Small intestine (tissue), 7 donors: ENCODE data around the gene LIMS3. TPM values are rescaled to one million over a fixed set of nuclear protein-coding genes. Genes with fewer than 3 reads are reported as not detected.
A peak's percentile ranks its signal among the peaks of the same experiment; 100 is the strongest.
"Not testable (repeated sequence)": the region's sequence is repeated elsewhere in the genome, so short reads cannot be mapped to it uniquely, and the experiment has no call there.

Experiments used
- DNase-seq, 2 donors: peaks; one replicate each; pipeline versions ENCODE4 v3.0.0 to v3.0.0-alpha.2; 2013
- FAIRE-seq: peaks from 2 replicates; lab custom pipeline; 2012; peaks lifted over from hg19 to GRCh38; lab: Jason Lieb, UNC
- H3K27ac ChIP-seq, 3 donors: one replicate each; pipeline ENCODE4 v1.5.1; 2013; ENCODE audit warnings: low read length in 2 of 3, mild to moderate bottlenecking in 2 of 3, control low read depth in 1 of 3, inconsistent platforms in 1 of 3, low read depth in 1 of 3, moderate library complexity in 1 of 3
- H3K27me3 ChIP-seq, 3 donors: one replicate each; pipeline ENCODE4 v1.6.1; 2013; ENCODE audit warnings: low read length in 3 of 3, inconsistent platforms in 1 of 3; ENCODE audit not compliant: control insufficient read depth in 3 of 3, insufficient read depth in 3 of 3
- H3K36me3 ChIP-seq, 3 donors: one replicate each; pipeline ENCODE4 v1.6.1; 2013; ENCODE audit warnings: low read length in 3 of 3, inconsistent platforms in 1 of 3, low read depth in 1 of 3, mild to moderate bottlenecking in 1 of 3, moderate library complexity in 1 of 3; ENCODE audit not compliant: control insufficient read depth in 3 of 3, insufficient read depth in 2 of 3
- H3K4me1 ChIP-seq, 3 donors: one replicate each; pipeline ENCODE4 v1.6.1; 2013; ENCODE audit warnings: low read length in 2 of 3, inconsistent platforms in 1 of 3, low read depth in 1 of 3, mild to moderate bottlenecking in 1 of 3, moderate library complexity in 1 of 3; ENCODE audit not compliant: control insufficient read depth in 3 of 3, insufficient read depth in 2 of 3
- H3K4me3 ChIP-seq, 3 donors: one replicate each; pipeline ENCODE4 v1.5.1; 2013; ENCODE audit warnings: low read length in 3 of 3, control low read depth in 1 of 3, inconsistent platforms in 1 of 3, low read depth in 1 of 3, mild to moderate bottlenecking in 1 of 3, moderate library complexity in 1 of 3
- H3K9me3 ChIP-seq, 2 donors: one replicate each; pipeline ENCODE4 v1.6.1; 2013; ENCODE audit warnings: low read depth in 1 of 2, low read length in 1 of 2; ENCODE audit not compliant: control insufficient read depth in 2 of 2, insufficient read depth in 1 of 2
- WGBS, 3 donors: extraction: QIAGEN DNeasy Blood & Tissue Kit; methylation state at CpG; one replicate each; pipeline ENCODE4 v1.1.7; 2013; 5-methylcytosine and 5-hydroxymethylcytosine counted together
- polyA plus RNA-seq, 4 donors: library from polyadenylated mRNA; stranded (reverse) in 3 of 4; unstranded in 1 of 4; fragments of 200-250 nt in 3 of 4; fragments of 120-200 nt in 1 of 4; gene quantifications; one replicate each; pipeline versions ENCODE4 v1.2.1 to v1.2.3, GENCODE V29; 2013
- donor health status: healthy with polysubstance abuse.
- donor health status: control.
- donor health status: control.
- donor health status: Bipolar disorder and iron deficiency.
- donor health status: healthy.

Gene LIMS3
- polyA plus RNA-seq, 4 donors: 0.66 to 2.6 TPM; not detected in 2

DNA sequence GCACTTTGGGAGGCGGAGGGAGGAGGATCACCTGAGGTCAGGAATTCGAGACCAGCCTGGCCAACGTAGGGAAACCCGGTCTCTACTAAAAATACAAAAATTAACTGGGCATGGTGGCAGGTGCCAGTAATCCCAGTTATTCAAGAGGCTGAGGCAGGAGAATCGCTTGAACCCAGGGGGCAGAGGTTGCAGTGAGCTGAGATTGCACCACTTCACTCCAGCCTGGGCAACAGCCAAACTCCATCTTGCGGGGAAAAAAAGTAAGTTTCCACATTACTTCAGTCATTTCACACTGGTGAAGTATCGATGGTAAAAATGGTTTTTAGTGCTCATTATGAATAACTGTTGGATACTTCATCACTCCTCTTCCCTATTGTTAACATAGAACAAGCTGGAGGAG, 16.1 kb downstream of the LIMS3 start:
- not testable (repeated sequence) for H3K27ac ChIP-seq, FAIRE-seq, H3K9me3 ChIP-seq, DNase-seq, H3K4me3 ChIP-seq, H3K4me1 ChIP-seq, H3K27me3 ChIP-seq, H3K36me3 ChIP-seq
- WGBS, 3 donors: no CpG with 5 or more reads among the region's 7 CpGs

- not testable (repeated sequence) for H3K4me1 ChIP-seq, DNase-seq, H3K36me3 ChIP-seq, H3K27ac ChIP-seq, FAIRE-seq, H3K27me3 ChIP-seq, H3K4me3 ChIP-seq, H3K9me3 ChIP-seq
- no CpG with 5 or more reads among the region's 5 CpGs for WGBS, 3 donors
These were observed 17.3 kb downstream of the LIMS3 start for GRCh38 chr2:109915830-109916229.

DNA sequence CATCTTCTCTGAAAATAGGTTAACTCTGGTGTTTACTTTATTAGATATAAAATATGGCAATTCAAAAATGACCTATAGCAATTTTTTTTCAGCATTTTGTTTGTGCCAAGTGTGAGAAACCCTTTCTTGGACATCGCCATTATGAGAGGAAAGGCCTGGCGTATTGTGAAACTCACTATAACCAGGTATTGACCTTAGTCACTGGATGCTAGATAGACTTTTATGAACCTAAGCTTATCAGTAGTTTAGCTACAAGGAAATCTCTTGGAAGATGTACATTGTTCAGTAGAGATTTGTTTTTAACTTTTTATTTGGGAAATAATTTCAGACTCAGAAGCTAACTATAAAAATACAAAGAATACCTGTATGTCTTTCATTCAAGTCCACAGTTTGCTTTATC, 21.7 kb downstream of the LIMS3 start:
- H3K27me3 ChIP-seq, DNase-seq, H3K4me1 ChIP-seq, H3K27ac ChIP-seq, FAIRE-seq, H3K4me3 ChIP-seq, H3K36me3 ChIP-seq, H3K9me3 ChIP-seq: not testable (repeated sequence)
- WGBS, 3 donors: no CpG with 5 or more reads among the region's 2 CpGs

DNA sequence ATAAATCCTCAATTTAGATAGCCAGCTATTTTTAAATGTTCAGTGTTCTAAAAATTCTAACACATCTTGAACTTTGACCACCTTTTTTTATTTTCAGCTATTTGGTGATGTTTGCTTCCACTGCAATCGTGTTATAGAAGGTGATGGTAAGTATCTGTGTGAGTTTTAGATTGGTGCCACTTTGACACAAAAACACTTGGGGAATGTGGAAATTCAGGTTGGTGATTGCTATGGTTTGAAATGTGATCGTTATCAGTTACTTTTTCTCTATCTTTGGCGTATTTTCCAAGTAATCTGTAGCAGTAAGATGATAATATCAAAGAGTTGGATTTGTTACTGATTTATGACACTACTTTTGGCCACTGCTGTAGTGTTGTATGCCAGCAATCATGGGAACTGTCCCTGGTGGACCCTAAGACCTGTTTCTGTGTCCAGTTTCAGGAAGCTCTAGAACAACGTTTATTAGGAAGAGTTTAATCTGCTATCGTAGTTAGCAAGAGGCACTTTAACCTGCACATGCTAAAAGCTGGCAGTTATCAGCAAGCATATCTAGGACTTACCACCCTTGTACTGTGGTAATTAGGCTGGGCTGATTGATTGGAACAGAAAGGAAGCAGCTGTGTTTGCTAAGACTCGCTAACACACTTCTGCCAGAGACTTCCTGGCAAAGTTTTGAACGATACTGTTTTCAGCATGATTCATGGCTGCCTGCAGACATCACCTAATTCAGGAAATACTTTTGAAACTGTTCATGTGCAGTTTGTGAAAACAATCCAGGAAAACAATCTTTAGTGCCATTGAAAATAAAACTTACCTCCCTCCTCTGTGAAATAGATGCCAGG, 23.3 kb downstream of the LIMS3 start:
- not testable (repeated sequence) for H3K4me1 ChIP-seq, H3K36me3 ChIP-seq, H3K4me3 ChIP-seq, DNase-seq, H3K27ac ChIP-seq, H3K27me3 ChIP-seq, H3K9me3 ChIP-seq
- FAIRE-seq: peak; percentile 73
- no CpG with 5 or more reads among the region's 7 CpGs for WGBS, 3 donors

GRCh38 chr2:109924481-109924880, 26.0 kb downstream of the LIMS3 start:
- FAIRE-seq, H3K4me1 ChIP-seq, H3K36me3 ChIP-seq, H3K27me3 ChIP-seq, DNase-seq, H3K9me3 ChIP-seq, H3K4me3 ChIP-seq, H3K27ac ChIP-seq: not testable (repeated sequence)
- no CpG with 5 or more reads among the region's 2 CpGs for WGBS, 3 donors

- DNase-seq, H3K27ac ChIP-seq, H3K9me3 ChIP-seq, FAIRE-seq, H3K27me3 ChIP-seq, H3K36me3 ChIP-seq, H3K4me1 ChIP-seq, H3K4me3 ChIP-seq: not testable (repeated sequence)
- no CpG with 5 or more reads among the region's 4 CpGs for WGBS, 3 donors
These were observed 29.3 kb downstream of the LIMS3 start for GRCh38 chr2:109927803-109928202.

DNA sequence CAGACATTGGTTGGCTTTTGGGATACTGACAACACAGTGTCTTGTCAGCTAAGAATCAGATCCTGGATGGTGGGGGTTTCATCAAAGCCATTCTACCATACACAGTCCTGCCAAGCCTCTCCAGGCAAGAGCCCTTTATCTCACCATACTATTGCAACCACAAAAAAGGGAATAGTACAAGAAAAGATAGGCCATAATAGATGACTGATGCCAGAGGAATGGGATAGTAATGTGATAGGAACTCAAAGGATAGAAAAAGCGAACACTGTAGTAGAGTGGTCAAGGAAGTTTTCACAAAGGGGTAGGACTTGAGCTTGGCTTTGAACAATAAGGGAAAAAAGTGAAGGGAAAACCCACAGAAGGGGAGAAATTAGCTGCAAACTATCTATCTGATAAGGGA, 30.7 kb downstream of the LIMS3 start:
- WGBS, 3 donors: no CpG with 5 or more reads among the region's 1 CpG
- not testable (repeated sequence) for H3K9me3 ChIP-seq, H3K36me3 ChIP-seq, H3K27me3 ChIP-seq, FAIRE-seq, DNase-seq, H3K4me1 ChIP-seq, H3K4me3 ChIP-seq, H3K27ac ChIP-seq

- peak; percentile 5 for FAIRE-seq
- DNase-seq, H3K36me3 ChIP-seq, H3K27me3 ChIP-seq, H3K9me3 ChIP-seq, H3K4me1 ChIP-seq, H3K4me3 ChIP-seq, H3K27ac ChIP-seq: not testable (repeated sequence)
- WGBS, 3 donors: no CpG with 5 or more reads among the region's 6 CpGs
These were observed 38.0 kb downstream of the LIMS3 start for GRCh38 chr2:109936534-109936933.

DNA sequence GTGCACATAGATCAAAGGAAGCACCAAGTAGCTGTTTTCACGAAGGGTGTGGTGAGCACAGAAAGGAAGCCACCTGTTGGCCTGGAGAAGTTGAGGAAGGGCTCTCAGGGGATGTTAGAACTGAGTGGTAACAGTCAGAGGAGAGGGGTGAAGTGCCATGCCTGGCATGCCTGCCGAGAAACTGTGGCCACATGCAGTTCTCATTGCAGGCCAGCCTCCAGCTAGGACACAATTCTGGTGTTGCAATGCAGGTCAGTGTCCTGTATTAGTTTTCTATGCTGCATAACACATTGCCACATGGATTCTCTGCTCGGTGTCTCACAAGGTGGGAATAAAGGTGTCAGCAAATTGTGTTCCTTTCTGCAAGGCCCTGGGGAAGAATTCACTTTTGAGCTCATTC, 46.9 kb downstream of the LIMS3 start:
- not testable (repeated sequence) for H3K27me3 ChIP-seq, FAIRE-seq, H3K36me3 ChIP-seq, H3K4me1 ChIP-seq, DNase-seq, H3K27ac ChIP-seq, H3K4me3 ChIP-seq, H3K9me3 ChIP-seq
- whole genome bisulfite sequencing, 3 donors: no CpG with 5 or more reads among the region's 3 CpGs
